MM.1S (cell line): ENCODE data around the gene CDH4.

Source experiments
- CTCF ChIP-seq: fragments of 300-600 bp; sonication (generic); IDR thresholded peaks from 2 replicates; pipeline ENCODE4 v1.5.1; 2016; ENCODE audit warnings: antibody characterized with exemption, low read length, mixed read lengths
- EZH2 ChIP-seq: fragments of 300-600 bp; sonication (generic); optimal IDR thresholded peaks from 2 replicates; pipeline ENCODE3; 2017; ENCODE audit warnings: low read depth, mild to moderate bottlenecking, antibody characterized with exemption, low read length, mixed read lengths
- EZH2phosphoT487 ChIP-seq: fragments of 300-600 bp; sonication (generic); IDR thresholded peaks from 2 replicates; pipeline ENCODE4 v1.6.1; 2018; ENCODE audit warnings: antibody characterized with exemption, low read length

- TF ChIP-seq CTCF (no peak), EZH2 (no peak), EZH2phosphoT487 (no peak)
Observed at GRCh38 chr20:61450549-61450948, 198.5 kb downstream of the CDH4 start.
